ENCODE results near the gene SDR42E2. TPM values are rescaled to one million over a fixed set of nuclear protein-coding genes. Genes with fewer than 3 reads are reported as not detected.
A peak's percentile ranks its signal among the peaks of the same experiment; 100 is the strongest.
"Not testable (repeated sequence)": the region's sequence is repeated elsewhere in the genome, so short reads cannot be mapped to it uniquely, and the experiment has no call there.

The SDR42E2 gene
- total RNA-seq, 1 experiment from 2014 or later = not detected

DNA sequence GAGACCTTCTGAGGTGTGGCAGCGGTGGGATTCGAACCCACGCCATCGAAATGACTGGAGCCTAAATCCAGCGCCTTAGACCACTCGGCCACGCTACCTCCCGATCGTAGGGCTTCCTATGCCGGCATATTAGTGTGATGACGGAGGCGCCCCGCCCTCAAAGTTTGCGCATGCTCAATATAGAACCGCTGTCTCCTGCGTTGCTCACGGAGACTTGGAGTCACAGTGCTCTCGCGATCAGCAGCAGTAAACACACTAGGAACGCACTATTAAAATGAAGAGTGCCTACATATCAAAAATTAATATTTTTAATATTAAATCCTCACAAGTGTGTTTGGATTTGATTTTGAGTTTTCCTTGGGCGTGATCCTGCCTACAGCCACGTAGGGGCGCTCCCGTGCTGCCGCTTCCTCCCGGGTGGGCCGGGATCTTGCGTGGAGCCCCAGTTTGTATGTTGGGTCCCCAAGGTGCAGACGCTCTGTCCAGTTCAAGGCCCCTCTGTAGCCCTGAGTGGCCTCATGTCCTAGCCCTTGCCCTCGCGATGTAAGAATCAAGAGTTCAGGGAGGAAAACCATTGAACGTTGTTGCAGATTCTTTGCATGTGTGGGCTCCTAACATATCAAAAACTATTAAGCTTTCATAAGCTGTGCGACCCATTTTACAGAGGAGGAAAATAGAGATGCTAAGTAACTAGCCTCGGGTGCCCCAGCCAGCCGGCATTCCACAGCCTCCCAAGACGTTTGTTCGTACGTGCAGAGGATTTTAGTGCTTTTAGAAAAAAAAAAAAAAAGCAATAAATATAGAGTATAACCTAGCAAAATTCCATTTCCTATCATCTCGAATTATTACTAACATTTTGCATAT lies 33.6 kb downstream of the SDR42E2 start:
- Histone ChIP-seq H3F3A (ENCODE audit: low read length, unreplicated experiment) (no peaks in the 10 kb centered on the region), H3K27me3 (ENCODE audit: low read length) (no peaks in the 10 kb centered on the region), H3K4me1 (ENCODE audit: insufficient read depth, low read length) (peaks cover 27% of the 10 kb centered on the region), H4K20me1 (ENCODE audit: low read length) (no peaks in the 10 kb centered on the region), H3K4me3 (ENCODE audit: low read length) (peak overlapping the region; percentile 85), H3K79me2 (ENCODE audit: low read length) (no peaks in the 10 kb centered on the region), H3K4me2 (ENCODE audit: low read length) (peak overlapping the region; percentile 83), H2AFZ (ENCODE audit: low read length) (peak overlapping the region; percentile 97), H3K9ac (ENCODE audit: low read length) (peak overlapping the region; percentile 65), H3K9me3 (ENCODE audit: low read length) (no peaks in the 10 kb centered on the region), H3K9me2 (replicated peaks; ENCODE audit: low read length) (no peaks in the 10 kb centered on the region), H3K36me3 (ENCODE audit: low read depth, low read length) (no peaks in the 10 kb centered on the region), H3K27ac (ENCODE audit: low read length) (no peak overlapping the region)
- DNase-seq (peak; percentile 89), ATAC-seq (peak; percentile 16)
- TF ChIP-seq EZH2 (IDR thresholded peaks at IDR 0.05; ENCODE audit: low read length, unreplicated experiment) = no peak
- no peak for TF ChIP-seq EZH2phosphoT487 (IDR thresholded peaks at IDR 0.05; ENCODE audit: borderline replicate concordance, low read length)
- TF ChIP-seq, protein P1, sequence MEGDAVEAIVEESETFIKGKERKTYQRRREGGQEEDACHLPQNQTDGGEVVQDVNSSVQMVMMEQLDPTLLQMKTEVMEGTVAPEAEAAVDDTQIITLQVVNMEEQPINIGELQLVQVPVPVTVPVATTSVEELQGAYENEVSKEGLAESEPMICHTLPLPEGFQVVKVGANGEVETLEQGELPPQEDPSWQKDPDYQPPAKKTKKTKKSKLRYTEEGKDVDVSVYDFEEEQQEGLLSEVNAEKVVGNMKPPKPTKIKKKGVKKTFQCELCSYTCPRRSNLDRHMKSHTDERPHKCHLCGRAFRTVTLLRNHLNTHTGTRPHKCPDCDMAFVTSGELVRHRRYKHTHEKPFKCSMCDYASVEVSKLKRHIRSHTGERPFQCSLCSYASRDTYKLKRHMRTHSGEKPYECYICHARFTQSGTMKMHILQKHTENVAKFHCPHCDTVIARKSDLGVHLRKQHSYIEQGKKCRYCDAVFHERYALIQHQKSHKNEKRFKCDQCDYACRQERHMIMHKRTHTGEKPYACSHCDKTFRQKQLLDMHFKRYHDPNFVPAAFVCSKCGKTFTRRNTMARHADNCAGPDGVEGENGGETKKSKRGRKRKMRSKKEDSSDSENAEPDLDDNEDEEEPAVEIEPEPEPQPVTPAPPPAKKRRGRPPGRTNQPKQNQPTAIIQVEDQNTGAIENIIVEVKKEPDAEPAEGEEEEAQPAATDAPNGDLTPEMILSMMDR (conservative IDR thresholded peaks at IDR 0.05; ENCODE audit: low read depth, low read length) = peak; percentile 84
- ChIA-PET CTCF (interaction anchor here (0.7 to 1.8 kb wide), 3 partner anchors 10 to 104 kb away, joined by 5 to 14 read pairs (median 6); partner anchors contain the start of gene EEF2K), POLR2A (ENCODE audit: unreplicated experiment) (no interaction called here)
- intact Hi-C loops (cut with micrococcal nuclease) = loop anchor here (1.0 kb wide), 1 partner anchor 101 kb away; the partner anchor contains the start of gene POLR3E
- BruUV-seq (replicated peaks) = no TSS peak

DNA sequence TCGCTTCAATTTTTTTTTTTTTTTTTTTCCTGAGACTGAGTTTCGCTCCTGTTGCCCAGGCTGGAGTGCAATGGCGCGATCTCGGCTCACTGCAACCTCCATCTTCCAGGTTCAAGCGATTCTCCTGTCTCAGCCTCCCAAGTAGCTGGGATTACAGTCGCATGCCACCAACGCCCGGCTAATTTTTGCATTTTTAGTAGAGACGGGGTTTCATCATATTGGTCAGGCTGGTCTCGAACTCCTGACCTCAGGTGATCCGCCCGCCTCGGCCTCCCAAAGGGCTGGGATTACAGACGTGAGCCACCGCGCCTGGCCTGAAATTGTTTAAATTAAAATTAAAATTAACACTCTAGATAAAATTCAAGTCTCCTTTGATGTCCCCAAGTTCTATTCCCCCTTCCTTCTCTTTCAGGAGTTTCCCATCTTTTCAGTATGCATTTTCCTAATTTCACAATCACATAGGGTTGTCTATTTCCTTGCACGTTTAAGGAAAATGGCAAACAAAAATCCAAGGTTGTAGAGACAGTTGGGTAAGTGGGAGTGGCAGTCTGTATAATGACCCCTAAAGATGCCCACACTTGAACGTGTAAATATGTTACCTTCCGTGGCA lies 34.4 kb downstream of the SDR42E2 start:
- Histone ChIP-seq H3K4me3 (ENCODE audit: low read length) (peak overlapping the region; percentile 85), H3K9ac (ENCODE audit: low read length) (peak overlapping the region; percentile 65), H3K4me2 (ENCODE audit: low read length) (peak overlapping the region; percentile 83), H2AFZ (ENCODE audit: low read length) (peak overlapping the region; percentile 97), H3K4me1 (ENCODE audit: insufficient read depth, low read length) (peaks cover 24% of the 10 kb centered on the region)
- POLR2A ChIA-PET (ENCODE audit: unreplicated experiment); BruUV-seq (replicated peaks); H3K9me3 ChIP-seq (ENCODE audit: low read length); H3K9me2 ChIP-seq (replicated peaks; ENCODE audit: low read length); ATAC-seq; H3F3A ChIP-seq (ENCODE audit: low read length, unreplicated experiment); H4K20me1 ChIP-seq (ENCODE audit: low read length); DNase-seq; H3K27me3 ChIP-seq (ENCODE audit: low read length); H3K36me3 ChIP-seq (ENCODE audit: low read depth, low read length); H3K27ac ChIP-seq (ENCODE audit: low read length); H3K79me2 ChIP-seq (ENCODE audit: low read length): not testable (repeated sequence)
- CTCF ChIA-PET = interaction anchor here (0.7 to 1.8 kb wide), 3 partner anchors 10 to 104 kb away, joined by 5 to 14 read pairs (median 6); partner anchors contain the start of gene EEF2K
- intact Hi-C loops (cut with micrococcal nuclease) = loop anchor here (1.0 kb wide), 1 partner anchor 101 kb away; the partner anchor contains the start of gene POLR3E

DNA sequence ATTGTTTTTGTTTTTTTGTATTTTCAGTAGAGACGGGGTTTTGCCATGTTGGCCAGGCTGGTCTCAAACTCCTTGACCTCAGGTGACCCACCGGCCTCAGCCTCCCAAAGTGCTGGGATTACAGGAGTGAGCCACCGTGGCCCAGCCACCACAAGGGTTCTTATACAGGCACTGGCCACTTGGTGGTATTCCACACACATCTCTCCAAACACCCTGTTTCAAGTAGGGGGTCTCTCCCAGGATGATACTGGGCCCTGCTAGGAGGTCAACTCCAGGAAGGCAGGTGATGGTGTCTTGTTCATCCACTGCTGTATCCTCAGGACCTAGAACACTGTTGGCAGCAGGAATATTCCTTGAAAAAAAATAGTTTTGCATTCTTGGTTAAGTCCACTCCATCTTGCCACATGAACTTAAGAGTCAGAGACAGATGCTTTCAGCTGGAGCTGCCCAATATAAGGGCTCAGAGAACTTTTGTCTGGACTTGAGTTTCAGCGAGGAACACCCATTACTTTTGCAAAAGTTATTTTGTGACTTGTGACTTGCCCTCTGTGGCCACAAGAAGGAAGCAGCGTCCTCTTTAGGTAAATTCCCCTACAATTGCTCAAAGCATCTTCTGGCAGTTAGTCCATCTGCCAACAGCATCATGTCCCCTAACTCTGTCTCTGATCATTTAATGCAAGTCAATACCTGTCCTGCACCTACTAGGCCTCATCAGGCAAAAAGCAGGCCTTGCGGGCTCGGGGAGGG lies 36.4 kb downstream of the SDR42E2 start:
- no peaks in the 10 kb centered on the region for H3F3A ChIP-seq (ENCODE audit: low read length, unreplicated experiment)
- BruUV-seq (replicated peaks) = no TSS peak
- H3K36me3 ChIP-seq (ENCODE audit: low read depth, low read length) = no peaks in the 10 kb centered on the region
- no peaks in the 10 kb centered on the region for H3K27me3 ChIP-seq (ENCODE audit: low read length)
- H3K4me2 ChIP-seq (ENCODE audit: low read length) = peak overlapping the region; percentile 27; the same call in 1 of the 2 replicates
- ChIA-PET POLR2A (ENCODE audit: unreplicated experiment) (no interaction called here), CTCF (no interaction called here)
- H3K4me3 ChIP-seq (ENCODE audit: low read length) = no peak overlapping the region
- no peaks in the 10 kb centered on the region for H3K9me2 ChIP-seq (replicated peaks; ENCODE audit: low read length)
- peak overlapping the region; percentile 24; the same call in 1 of the 2 replicates for H3K9ac ChIP-seq (ENCODE audit: low read length)
- H3K27ac ChIP-seq (ENCODE audit: low read length) = peak overlapping the region; percentile 61
- H3K79me2 ChIP-seq (ENCODE audit: low read length) = no peaks in the 10 kb centered on the region
- 0 out of 2 replicates have a peak overlapping the region, but pooled peaks have one; percentile 27 for H2AFZ ChIP-seq (ENCODE audit: low read length)
- no peak for TF ChIP-seq EZH2phosphoT487 (IDR thresholded peaks at IDR 0.05; ENCODE audit: borderline replicate concordance, low read length)
- TF ChIP-seq, protein P1 (conservative IDR thresholded peaks at IDR 0.05; ENCODE audit: low read depth, low read length) = no peak
- TF ChIP-seq EZH2 (IDR thresholded peaks at IDR 0.05; ENCODE audit: low read length, unreplicated experiment) = no peak
- H3K4me1 ChIP-seq (ENCODE audit: insufficient read depth, low read length) = peaks cover 13% of the 10 kb centered on the region
- no peaks in the 10 kb centered on the region for H3K9me3 ChIP-seq (ENCODE audit: low read length)
- intact Hi-C loops (cut with micrococcal nuclease) = no loop called here
- no peaks in the 10 kb centered on the region for H4K20me1 ChIP-seq (ENCODE audit: low read length)
- ATAC-seq (no peak), DNase-seq (no peak)
